SK-N-MC (cell line): ENCODE data around the gene AP3D1.

Source experiments
- EZH2 ChIP-seq: fragments of 200-600 bp; sonication (generic); IDR thresholded peaks from one replicate; pipeline ENCODE4 v1.6.1; 2017; ENCODE audit warnings: antibody characterized with exemption
- POLR2AphosphoS5 ChIP-seq: IDR thresholded peaks from 2 replicates; pipeline ENCODE4 v1.6.1; 2012; ENCODE audit warnings: mild to moderate bottlenecking, low read depth, low read length, borderline replicate concordance

GRCh38 chr19:2097886-2098327, 53.5 kb downstream of the AP3D1 start:
- no peak for TF ChIP-seq POLR2AphosphoS5
- no peak for TF ChIP-seq EZH2
